ENCODE results near the gene PCCA.

Gene PCCA

GRCh38 chr13:100231176-100231575 is 142.3 kb downstream of the PCCA start:
- Histone ChIP-seq H3K79me2 (ENCODE audit: insufficient read depth, low read length) (no peaks in the 10 kb centered on the region), H3K27ac (ENCODE audit: low read depth, low read length, poor library complexity, severe bottlenecking) (no peak overlapping the region), H3K9ac (ENCODE audit: low read length) (no peak overlapping the region), H3K9me3 (ENCODE audit: low read length) (no peaks in the 10 kb centered on the region), H3K4me3 (ENCODE audit: low read depth, low read length, poor library complexity, severe bottlenecking) (no peak overlapping the region), H3K9me2 (ENCODE audit: low read depth, low read length) (no peaks in the 10 kb centered on the region), H3K4me1 (ENCODE audit: insufficient read depth, low read length, severe bottlenecking) (no peaks in the 10 kb centered on the region), H3K36me3 (ENCODE audit: insufficient read depth, low read length) (no peaks in the 10 kb centered on the region), H4K20me1 (ENCODE audit: insufficient read depth, low read length) (no peaks in the 10 kb centered on the region), H3K27me3 (ENCODE audit: insufficient read depth, low read length) (no peaks in the 10 kb centered on the region), H2AFZ (ENCODE audit: low read length) (no peak overlapping the region), H3F3A (ENCODE audit: insufficient read depth, low read length) (no peaks in the 10 kb centered on the region), H3K4me2 (ENCODE audit: low read length) (no peak overlapping the region)
- no peak for TF ChIP-seq CTCF (IDR thresholded peaks at IDR 0.05; ENCODE audit: low read length)
- TF ChIP-seq EZH2 (IDR thresholded peaks at IDR 0.05; ENCODE audit: borderline replicate concordance, low read length) = no peak

- H4K20me1 ChIP-seq (ENCODE audit: insufficient read depth, low read length) = no peaks in the 10 kb centered on the region
- no peak overlapping the region for H3K4me2 ChIP-seq (ENCODE audit: low read length)
- H3K9ac ChIP-seq (ENCODE audit: low read length) = no peak overlapping the region
- no peak overlapping the region for H2AFZ ChIP-seq (ENCODE audit: low read length)
- H3K4me1 ChIP-seq (ENCODE audit: insufficient read depth, low read length, severe bottlenecking) = no peaks in the 10 kb centered on the region
- TF ChIP-seq CTCF (IDR thresholded peaks at IDR 0.05; ENCODE audit: low read length) (no peak), EZH2 (IDR thresholded peaks at IDR 0.05; ENCODE audit: borderline replicate concordance, low read length) (no peak)
- no peaks in the 10 kb centered on the region for H3K79me2 ChIP-seq (ENCODE audit: insufficient read depth, low read length)
- no peaks in the 10 kb centered on the region for H3K27me3 ChIP-seq (ENCODE audit: insufficient read depth, low read length)
- no peaks in the 10 kb centered on the region for H3K9me2 ChIP-seq (ENCODE audit: low read depth, low read length)
- no peaks in the 10 kb centered on the region for H3K36me3 ChIP-seq (ENCODE audit: insufficient read depth, low read length)
- H3F3A ChIP-seq (ENCODE audit: insufficient read depth, low read length) = no peaks in the 10 kb centered on the region
- H3K4me3 ChIP-seq (ENCODE audit: low read depth, low read length, poor library complexity, severe bottlenecking) = no peak overlapping the region
- no peaks in the 10 kb centered on the region for H3K9me3 ChIP-seq (ENCODE audit: low read length)
- no peak overlapping the region for H3K27ac ChIP-seq (ENCODE audit: low read depth, low read length, poor library complexity, severe bottlenecking)
Observed at GRCh38 chr13:100234006-100234405, 145.1 kb downstream of the PCCA start.

- H3K4me1 ChIP-seq (ENCODE audit: insufficient read depth, low read length, severe bottlenecking) = no peaks in the 10 kb centered on the region
- H3F3A ChIP-seq (ENCODE audit: insufficient read depth, low read length) = no peaks in the 10 kb centered on the region
- H3K4me2 ChIP-seq (ENCODE audit: low read length) = no peak overlapping the region
- no peaks in the 10 kb centered on the region for H3K9me3 ChIP-seq (ENCODE audit: low read length)
- H3K27me3 ChIP-seq (ENCODE audit: insufficient read depth, low read length) = no peaks in the 10 kb centered on the region
- H3K9me2 ChIP-seq (ENCODE audit: low read depth, low read length) = no peaks in the 10 kb centered on the region
- no peaks in the 10 kb centered on the region for H4K20me1 ChIP-seq (ENCODE audit: insufficient read depth, low read length)
- no peak overlapping the region for H2AFZ ChIP-seq (ENCODE audit: low read length)
- no peaks in the 10 kb centered on the region for H3K36me3 ChIP-seq (ENCODE audit: insufficient read depth, low read length)
- no peak overlapping the region for H3K4me3 ChIP-seq (ENCODE audit: low read depth, low read length, poor library complexity, severe bottlenecking)
- no peak overlapping the region for H3K9ac ChIP-seq (ENCODE audit: low read length)
- no peak for TF ChIP-seq EZH2 (IDR thresholded peaks at IDR 0.05; ENCODE audit: borderline replicate concordance, low read length)
- TF ChIP-seq CTCF (IDR thresholded peaks at IDR 0.05; ENCODE audit: low read length) = no peak
- H3K27ac ChIP-seq (ENCODE audit: low read depth, low read length, poor library complexity, severe bottlenecking) = no peak overlapping the region
- no peaks in the 10 kb centered on the region for H3K79me2 ChIP-seq (ENCODE audit: insufficient read depth, low read length)
Observed at GRCh38 chr13:100234524-100235136, 145.7 kb downstream of the PCCA start.

Data from OCI-LY1 (cell line).